Lower leg skin (tissue), 4 donors: Measurements from ENCODE around the gene NTSR1. TPM values are rescaled to one million over a fixed set of nuclear protein-coding genes. Genes with fewer than 3 reads are reported as not detected.

Source experiments
- DNase-seq, 2 donors: peaks; one replicate each; pipeline ENCODE4 v3.0.0-alpha.2; 2019; ENCODE audit warnings: low spot score in 2 of 2
- H3K4me3 ChIP-seq: fragments of 200-600 bp; sonication (generic); 2 replicates; pipeline ENCODE4 v1.5.1; 2017; ENCODE audit warnings: mild to moderate bottlenecking, low read depth; ENCODE audit not compliant: poor library complexity, severe bottlenecking
- POLR2A ChIP-seq, 2 donors: fragments of 450-650 bp; IDR thresholded peaks; one replicate each; pipeline ENCODE4 v1.6.1; 2016 to 2017; ENCODE audit warnings: antibody characterized with exemption in 2 of 2, mild to moderate bottlenecking in 1 of 2, moderate library complexity in 1 of 2
- WGBS, 2 donors: methylation state at CpG; one replicate each; pipeline ENCODE4 v1.1.5; 2018; 5-methylcytosine and 5-hydroxymethylcytosine counted together
- intact Hi-C: fragments of 100-400 bp; cut with DNase I; formaldehyde crosslinking; loops from one replicate; pipeline ENCODE4 v1.15.0; 2023; ENCODE audit warnings: low total_unique reads
- total RNA-seq, 4 donors: library from RNA; depleted of rRNA; stranded (reverse); fragments of >200 nt; gene quantifications; one replicate each; pipeline ENCODE4 v1.1.0, GENCODE V29; 2016
- TF ChIP-seq, protein P1 (sequence below), 3 donors: fragments of 450-650 bp; IDR thresholded peaks; one replicate each; pipeline ENCODE4 v1.5.1; 2016; ENCODE audit warnings: antibody characterized with exemption in 3 of 3, mild to moderate bottlenecking in 3 of 3, moderate library complexity in 2 of 3

Gene NTSR1
- total RNA-seq, 4 donors from 2014 or later, result 0.07 to 0.61 (median 0.13) TPM; not detected in 1

DNA sequence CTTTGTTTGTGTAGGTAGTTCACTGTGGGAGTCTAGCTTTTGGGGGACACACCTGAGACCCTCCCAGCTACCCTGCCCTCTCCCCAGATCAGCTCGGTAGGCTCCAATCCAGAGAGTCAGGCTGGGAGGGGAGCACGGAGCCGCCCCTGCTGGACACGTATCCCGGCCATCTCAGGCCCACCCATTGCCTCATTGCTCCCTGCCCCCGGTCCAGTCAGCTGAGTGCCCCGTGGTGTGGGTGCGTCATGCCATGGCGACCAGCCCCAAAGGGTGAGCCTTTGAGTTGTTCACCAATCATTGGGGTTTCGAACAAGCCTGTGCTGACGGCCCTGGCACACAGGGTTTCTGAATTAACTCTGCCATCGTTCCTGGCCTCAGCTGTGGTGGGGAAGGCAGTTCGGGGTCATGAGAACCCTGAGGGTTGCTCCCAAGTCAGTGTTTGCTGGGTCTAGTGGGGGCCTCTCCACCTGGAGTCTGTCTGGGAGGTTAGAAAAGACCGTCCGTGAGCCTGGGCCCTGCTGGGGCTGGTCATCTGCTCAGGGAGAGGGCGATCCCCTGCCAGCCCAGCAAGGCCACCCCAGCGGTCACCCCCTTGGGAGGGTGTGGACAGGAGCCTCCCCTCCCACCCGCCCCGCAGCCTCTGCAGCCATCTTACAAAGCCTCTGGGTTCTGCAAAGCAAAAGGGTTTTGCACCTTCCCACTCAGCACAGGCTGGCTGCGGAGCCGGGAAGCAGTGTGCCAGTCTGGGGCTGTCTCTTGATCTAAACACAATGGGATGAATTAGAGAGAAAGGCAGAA is 34.5 kb downstream of the NTSR1 start:
- intact Hi-C loops, result no loop called here
- TF ChIP-seq, protein P1, sequence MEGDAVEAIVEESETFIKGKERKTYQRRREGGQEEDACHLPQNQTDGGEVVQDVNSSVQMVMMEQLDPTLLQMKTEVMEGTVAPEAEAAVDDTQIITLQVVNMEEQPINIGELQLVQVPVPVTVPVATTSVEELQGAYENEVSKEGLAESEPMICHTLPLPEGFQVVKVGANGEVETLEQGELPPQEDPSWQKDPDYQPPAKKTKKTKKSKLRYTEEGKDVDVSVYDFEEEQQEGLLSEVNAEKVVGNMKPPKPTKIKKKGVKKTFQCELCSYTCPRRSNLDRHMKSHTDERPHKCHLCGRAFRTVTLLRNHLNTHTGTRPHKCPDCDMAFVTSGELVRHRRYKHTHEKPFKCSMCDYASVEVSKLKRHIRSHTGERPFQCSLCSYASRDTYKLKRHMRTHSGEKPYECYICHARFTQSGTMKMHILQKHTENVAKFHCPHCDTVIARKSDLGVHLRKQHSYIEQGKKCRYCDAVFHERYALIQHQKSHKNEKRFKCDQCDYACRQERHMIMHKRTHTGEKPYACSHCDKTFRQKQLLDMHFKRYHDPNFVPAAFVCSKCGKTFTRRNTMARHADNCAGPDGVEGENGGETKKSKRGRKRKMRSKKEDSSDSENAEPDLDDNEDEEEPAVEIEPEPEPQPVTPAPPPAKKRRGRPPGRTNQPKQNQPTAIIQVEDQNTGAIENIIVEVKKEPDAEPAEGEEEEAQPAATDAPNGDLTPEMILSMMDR (IDR thresholded peaks at IDR 0.05), result no peak
- TF ChIP-seq POLR2A (IDR thresholded peaks at IDR 0.05), result no peak
- DNase-seq, result peak in 1 of 2 donors; percentile 60
- H3K4me3 ChIP-seq, result no peak overlapping the region
- WGBS, 2 donors, result 87 to 91% methylated on average over 11 to 15 of the region's 21 CpGs

DNA sequence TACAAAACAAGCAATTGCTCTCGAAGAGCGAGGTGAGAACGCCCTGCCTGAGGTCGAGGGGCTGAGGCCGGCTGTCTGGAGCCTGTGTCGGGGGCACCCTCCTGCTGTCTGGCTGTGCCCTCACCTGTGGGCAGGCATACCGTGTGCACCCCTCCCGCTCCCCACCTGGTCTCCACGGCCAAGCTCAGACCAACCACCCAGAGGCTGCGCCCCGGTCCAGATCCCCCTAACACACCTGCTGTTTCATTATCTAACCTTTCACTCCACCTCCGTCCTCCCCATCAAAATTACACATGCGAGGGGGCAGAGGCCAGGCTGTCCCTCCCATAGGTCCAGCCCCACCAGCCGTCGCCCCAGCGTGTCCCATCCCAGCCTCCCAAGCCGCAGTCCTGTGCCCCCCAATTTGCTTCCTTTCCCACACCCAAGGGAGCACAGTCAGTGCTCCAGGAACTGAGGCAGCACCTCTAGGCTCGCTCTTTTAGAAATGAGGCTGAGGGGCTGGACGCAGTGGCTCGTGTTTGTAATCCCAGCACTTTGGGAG is 35.2 kb downstream of the NTSR1 start:
- peak in 1 of 2 donors; percentile 79 for DNase-seq
- TF ChIP-seq, protein P1 (IDR thresholded peaks at IDR 0.05), result no peak
- no peak for TF ChIP-seq POLR2A (IDR thresholded peaks at IDR 0.05)

DNA sequence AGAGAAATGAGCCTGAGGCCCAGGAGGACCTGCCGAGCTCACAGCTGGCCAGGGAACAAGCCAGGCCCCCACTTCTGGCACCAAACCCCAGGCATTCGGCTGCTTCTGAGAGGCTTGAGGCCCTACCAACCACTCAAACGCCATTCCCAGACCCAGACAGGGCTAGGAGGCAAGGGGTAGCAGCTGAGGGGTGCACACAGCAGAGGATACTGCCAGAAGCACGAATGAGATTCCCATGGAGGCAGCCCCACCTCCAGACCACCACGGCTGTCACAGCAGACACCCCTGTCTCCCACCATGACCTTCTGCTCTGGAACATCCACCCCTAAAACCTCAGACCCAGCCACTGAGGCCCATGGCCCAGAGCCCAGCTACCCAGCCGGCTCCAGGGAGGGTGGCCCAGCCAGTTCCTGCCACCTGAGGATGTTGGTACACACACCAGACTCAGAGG is 36.1 kb downstream of the NTSR1 start:
- no peak overlapping the region for H3K4me3 ChIP-seq
- intact Hi-C loops, result no loop called here
- 78 to 79% methylated on average over 6 of the region's 6 CpGs for WGBS, 2 donors
- TF ChIP-seq, protein P1 (IDR thresholded peaks at IDR 0.05), result no peak
- TF ChIP-seq POLR2A (IDR thresholded peaks at IDR 0.05), result no peak
- peak in 1 of 2 donors; percentile 80 for DNase-seq

More for the DNA sequence above, 35.2 kb downstream of the NTSR1 start:
- H3K4me3 ChIP-seq, result no peak overlapping the region
- WGBS, 2 donors, result 89 to 90% methylated on average over 20 of the region's 20 CpGs
- intact Hi-C loops, result no loop called here

DNA sequence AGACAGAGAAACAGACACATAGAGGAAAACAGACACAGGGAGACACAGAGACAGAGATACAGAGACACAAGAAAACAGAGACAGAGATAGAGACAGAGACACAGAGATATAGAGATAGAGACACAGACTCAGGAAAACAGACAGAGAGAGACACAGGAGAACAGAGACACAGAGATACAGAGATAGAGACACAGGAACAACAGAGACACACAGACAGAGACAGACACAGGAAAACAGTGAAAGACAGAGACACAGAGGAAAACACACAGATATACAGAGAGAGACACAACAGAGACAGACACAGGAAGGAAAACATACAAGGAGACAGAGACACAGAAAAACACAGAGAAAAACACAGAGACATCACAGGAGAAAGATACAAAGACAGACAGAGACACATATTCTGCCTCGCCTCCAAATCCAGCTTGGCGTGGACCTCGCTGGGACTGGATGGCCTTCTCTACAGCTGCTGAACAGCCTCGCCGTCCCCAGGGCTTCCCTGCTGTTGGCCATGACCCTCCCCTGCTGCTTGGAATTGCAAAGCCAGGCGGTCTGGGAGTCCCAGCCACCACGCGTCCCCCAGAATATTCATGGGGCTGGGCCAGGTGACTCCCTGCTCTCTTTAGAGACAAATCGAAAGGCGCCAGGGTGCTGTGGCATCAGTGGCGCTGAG is 36.8 kb downstream of the NTSR1 start:
- DNase-seq, result peak in 1 of 2 donors; percentile 79
- H3K4me3 ChIP-seq, result no peak overlapping the region
- intact Hi-C loops, result no loop called here
- TF ChIP-seq, protein P1 (IDR thresholded peaks at IDR 0.05), result no peak
- no peak for TF ChIP-seq POLR2A (IDR thresholded peaks at IDR 0.05)
- WGBS, 2 donors, result 78 to 82% methylated on average over 11 of the region's 11 CpGs

DNA sequence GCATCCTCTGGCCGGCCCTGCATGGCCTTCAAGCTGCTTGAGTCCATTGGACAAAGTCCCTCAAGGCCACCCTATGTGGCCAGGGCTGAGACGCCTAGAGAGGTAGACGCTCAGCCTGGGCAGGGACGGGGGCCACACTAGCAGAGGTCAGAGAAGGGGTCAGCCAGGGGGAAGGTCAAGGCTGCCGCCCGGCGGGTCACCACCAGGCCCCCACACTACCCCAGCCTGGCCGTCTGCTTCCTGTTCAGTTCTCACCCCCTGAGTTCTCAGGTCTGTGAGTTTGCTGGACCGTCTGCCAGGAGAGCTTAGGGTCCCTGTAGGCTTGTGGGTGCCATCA is 37.3 kb downstream of the NTSR1 start:
- intact Hi-C loops, result no loop called here
- WGBS, 2 donors, result 80 to 86% methylated on average over 5 to 9 of the region's 9 CpGs
- TF ChIP-seq, protein P1 (IDR thresholded peaks at IDR 0.05), result no peak
- TF ChIP-seq POLR2A (IDR thresholded peaks at IDR 0.05), result no peak

More for the DNA sequence above, 37.3 kb downstream of the NTSR1 start:
- H3K4me3 ChIP-seq, result no peak overlapping the region
- no peak for DNase-seq
